Activated CD8-positive, alpha-beta memory T cell treated with anti-CD3 and anti-CD28 coated beads for 1 hour (primary cell): ENCODE measurements around the gene DDX41.

Source experiments
- DNase-seq, 2 donors: peaks; one replicate each; pipeline ENCODE4 v3.0.0-alpha.2; 2020; ENCODE audit warnings: low read depth in 1 of 2; ENCODE audit errors: extremely low read depth in 1 of 2

DDX41 gene

GRCh38 chr5:177500685-177501522 lies 15.9 kb downstream of the DDX41 start:
- DNase-seq, result peak; percentile 72 to 86

- no peak for DNase-seq
Measured at GRCh38 chr5:177499842-177500241, 16.9 kb downstream of the DDX41 start.

- no peak for DNase-seq
Measured at GRCh38 chr5:177498013-177498787, 18.6 kb downstream of the DDX41 start.

- peak; percentile 82 to 91 for DNase-seq
Measured at GRCh38 chr5:177497292-177498012, 19.3 kb downstream of the DDX41 start, which contains the start of gene PDLIM7. Gene PDLIM7, minus strand, starts transcription at chr5:177497604. Its CDS starts 1,092 bp downstream, at chr5:177496512.

- no peak for DNase-seq
Measured at GRCh38 chr5:177496727-177497291, 20.0 kb downstream of the DDX41 start.

- no peak for DNase-seq
Measured at GRCh38 chr5:177496070-177496726, 20.6 kb downstream of the DDX41 start.

- DNase-seq, result no peak
Measured at GRCh38 chr5:177495243-177496060, 21.3 kb downstream of the DDX41 start.

- DNase-seq, result no peak
Measured at GRCh38 chr5:177494346-177495195, 22.2 kb downstream of the DDX41 start.

GRCh38 chr5:177493795-177494345 lies 22.9 kb downstream of the DDX41 start:
- no peak for DNase-seq

GRCh38 chr5:177492841-177493240 lies 23.9 kb downstream of the DDX41 start:
- no peak for DNase-seq

GRCh38 chr5:177491983-177492746 lies 24.6 kb downstream of the DDX41 start:
- DNase-seq, result no peak

- DNase-seq, result no peak
Measured at GRCh38 chr5:177491429-177491945, 25.3 kb downstream of the DDX41 start.

- no peak for DNase-seq
Measured at GRCh38 chr5:177490992-177491391, 25.8 kb downstream of the DDX41 start.

GRCh38 chr5:177490311-177490991 lies 26.3 kb downstream of the DDX41 start:
- DNase-seq, result no peak

- DNase-seq, result no peak
Measured at GRCh38 chr5:177489119-177489716, 27.5 kb downstream of the DDX41 start.

GRCh38 chr5:177487975-177488374 lies 28.8 kb downstream of the DDX41 start:
- no peak for DNase-seq
